GM10248 (cell line): Measurements from ENCODE around the gene LCNL1.

Experiments
- CTCF ChIA-PET: fragments of 300-600 bp; sonication (Branson Sonifier 250); formaldehyde crosslinking; extraction: SDS; loops from one replicate; lab custom pipeline; 2021; ENCODE audit warnings: antibody characterized with exemption; lab: Yijun Ruan, JAX
- POLR2A ChIA-PET: fragments of 350-650 bp; sonication (Branson Sonifier 250); formaldehyde crosslinking; extraction: SDS; loops from one replicate; lab custom pipeline; 2020; ENCODE audit warnings: antibody characterized with exemption; lab: Yijun Ruan, JAX
- DNase-seq: peaks from one replicate; pipeline ENCODE4 v3.0.0; 2012; ENCODE audit errors: extremely low spot score
- TF ChIP-seq, protein P1 (sequence below): IDR thresholded peaks from 2 replicates; pipeline ENCODE4 v1.5.1; 2012; ENCODE audit warnings: mild to moderate bottlenecking, low read depth; ENCODE audit errors: extremely low read depth, missing control alignments, control extremely low read depth

LCNL1 gene

GRCh38 chr9:136977223-136977622, 5.6 kb upstream of the LCNL1 start, which contains the start of gene PTGDS:
Gene PTGDS, plus strand, starts transcription at chr9:136977504. Its CDS starts 75 bp downstream, at chr9:136977579.
- ChIA-PET CTCF (interaction anchor here (1.0 to 3.6 kb wide), 3 partner anchors 30 to 58 kb away, joined by 3 to 20 read pairs (median 11); no protein-coding TSS in a partner anchor), POLR2A (no interaction called here)
- TF ChIP-seq, protein P1, sequence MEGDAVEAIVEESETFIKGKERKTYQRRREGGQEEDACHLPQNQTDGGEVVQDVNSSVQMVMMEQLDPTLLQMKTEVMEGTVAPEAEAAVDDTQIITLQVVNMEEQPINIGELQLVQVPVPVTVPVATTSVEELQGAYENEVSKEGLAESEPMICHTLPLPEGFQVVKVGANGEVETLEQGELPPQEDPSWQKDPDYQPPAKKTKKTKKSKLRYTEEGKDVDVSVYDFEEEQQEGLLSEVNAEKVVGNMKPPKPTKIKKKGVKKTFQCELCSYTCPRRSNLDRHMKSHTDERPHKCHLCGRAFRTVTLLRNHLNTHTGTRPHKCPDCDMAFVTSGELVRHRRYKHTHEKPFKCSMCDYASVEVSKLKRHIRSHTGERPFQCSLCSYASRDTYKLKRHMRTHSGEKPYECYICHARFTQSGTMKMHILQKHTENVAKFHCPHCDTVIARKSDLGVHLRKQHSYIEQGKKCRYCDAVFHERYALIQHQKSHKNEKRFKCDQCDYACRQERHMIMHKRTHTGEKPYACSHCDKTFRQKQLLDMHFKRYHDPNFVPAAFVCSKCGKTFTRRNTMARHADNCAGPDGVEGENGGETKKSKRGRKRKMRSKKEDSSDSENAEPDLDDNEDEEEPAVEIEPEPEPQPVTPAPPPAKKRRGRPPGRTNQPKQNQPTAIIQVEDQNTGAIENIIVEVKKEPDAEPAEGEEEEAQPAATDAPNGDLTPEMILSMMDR: no peak
- no peak for DNase-seq

GRCh38 chr9:136977649-136978072, 5.1 kb upstream of the LCNL1 start:
- ChIA-PET CTCF (interaction anchor here (1.0 to 3.6 kb wide), 3 partner anchors 30 to 57 kb away, joined by 3 to 20 read pairs (median 5); no protein-coding TSS in a partner anchor), POLR2A (interaction anchor here (0.6 kb wide), 1 partner anchor 76 kb away, joined by 3 read pairs; no protein-coding TSS in a partner anchor)
- TF ChIP-seq, protein P1: no peak
- no peak for DNase-seq

DNA sequence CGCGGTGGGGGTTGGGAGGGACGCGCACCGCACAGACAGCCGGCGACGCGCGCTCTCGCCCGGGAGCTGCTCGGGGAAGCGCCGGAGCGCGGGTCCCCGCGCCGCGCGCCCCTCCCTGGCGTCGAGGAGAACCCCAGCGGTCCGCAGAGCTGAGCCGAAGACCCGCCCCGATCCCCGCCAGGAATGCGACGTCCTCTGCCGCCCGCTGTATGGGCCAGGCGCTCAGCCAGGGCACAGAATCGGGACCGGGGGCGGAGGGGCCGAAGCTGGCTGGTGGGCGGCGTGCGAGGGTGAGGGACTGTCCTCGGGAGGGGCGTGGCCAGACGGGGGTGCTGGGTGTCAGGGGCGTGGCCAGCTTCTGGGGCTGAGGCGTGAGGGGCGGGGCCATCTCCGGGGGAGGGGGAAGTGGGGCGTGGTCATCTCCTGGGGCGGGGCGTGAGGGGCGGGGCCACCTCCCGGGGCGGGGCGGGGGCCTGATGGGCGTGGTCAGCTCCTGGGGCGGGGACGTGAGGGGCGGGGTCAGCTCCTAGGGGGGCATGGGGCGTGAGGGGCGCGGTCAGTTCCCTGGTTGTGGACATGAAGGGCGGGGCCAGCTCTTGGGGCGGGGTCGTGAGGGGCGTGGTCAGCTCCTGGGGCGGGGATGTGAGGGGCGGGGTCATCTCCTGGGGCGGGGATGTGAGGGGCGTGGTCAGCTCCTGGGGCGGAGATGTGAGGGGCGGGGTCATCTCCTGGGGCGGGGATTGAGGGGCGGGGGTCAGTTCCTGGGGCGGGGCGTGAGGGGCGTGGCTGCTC, 4.5 kb upstream of the LCNL1 start:
- DNase-seq: peak; percentile 81
- POLR2A ChIA-PET: interaction anchor here (0.6 to 0.7 kb wide), 2 partner anchors 14 to 77 kb away, joined by 3 read pairs; no protein-coding TSS in a partner anchor
- TF ChIP-seq, protein P1: no peak
- CTCF ChIA-PET: interaction anchor here (1.3 to 1.5 kb wide), 2 partner anchors 30 to 57 kb away, joined by 4 to 5 read pairs; no protein-coding TSS in a partner anchor

GRCh38 chr9:136978865-136979544, 3.8 kb upstream of the LCNL1 start:
- TF ChIP-seq, protein P1: no peak
- CTCF ChIA-PET: interaction anchor here (1.3 to 1.5 kb wide), 2 partner anchors 31 to 56 kb away, joined by 4 to 5 read pairs; no protein-coding TSS in a partner anchor
- no peak for DNase-seq
- POLR2A ChIA-PET: interaction anchor here (0.7 kb wide), 1 partner anchor 14 kb away, joined by 3 read pairs; no protein-coding TSS in a partner anchor

DNA sequence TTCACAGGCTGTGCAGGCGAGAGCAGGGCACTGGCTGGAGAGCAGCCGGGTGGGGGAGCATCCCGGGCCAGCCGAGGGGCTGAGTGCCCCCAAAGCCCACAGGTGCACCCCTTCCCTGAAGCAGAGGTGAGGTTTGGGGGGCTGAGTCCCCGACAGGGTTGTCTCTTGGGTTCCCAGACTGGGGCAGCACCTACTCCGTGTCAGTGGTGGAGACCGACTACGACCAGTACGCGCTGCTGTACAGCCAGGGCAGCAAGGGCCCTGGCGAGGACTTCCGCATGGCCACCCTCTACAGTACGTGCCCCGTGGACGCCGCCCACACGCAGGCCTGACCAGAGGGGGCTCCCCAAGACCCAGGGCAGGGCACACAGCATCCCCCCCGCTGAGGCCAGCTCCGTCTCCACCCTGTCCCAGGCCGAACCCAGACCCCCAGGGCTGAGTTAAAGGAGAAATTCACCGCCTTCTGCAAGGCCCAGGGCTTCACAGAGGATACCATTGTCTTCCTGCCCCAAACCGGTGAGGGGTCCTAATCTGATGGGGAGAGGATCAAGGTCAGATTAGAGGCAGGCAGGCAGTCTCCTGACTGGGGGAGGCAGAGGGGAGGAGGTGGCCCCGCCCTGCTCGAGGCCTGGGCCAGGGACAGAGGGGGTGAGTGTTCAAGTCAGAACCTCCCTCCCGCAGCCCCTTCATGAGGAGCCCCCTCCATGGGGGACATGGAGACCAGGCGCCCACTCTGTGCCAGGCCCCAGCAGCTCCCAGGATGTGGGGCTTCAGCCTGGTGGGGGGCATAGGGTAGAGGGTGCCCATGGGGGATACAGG, 2.8 kb upstream of the LCNL1 start:
- CTCF ChIA-PET: no interaction called here
- TF ChIP-seq, protein P1: no peak
- DNase-seq: no peak
- POLR2A ChIA-PET: no interaction called here
